ENCODE data around the gene MCUR1.

- TF ChIP-seq CTCF (CRISPR knock-in tag; IDR thresholded peaks at IDR 0.05) (no peak), RXRB (CRISPR knock-in tag; IDR thresholded peaks at IDR 0.05; ENCODE audit: borderline replicate concordance) (no peak), SYNCRIP (IDR thresholded peaks at IDR 0.05; ENCODE audit: insufficient read depth, low read depth, low read length) (no peak), SMARCC2 (IDR thresholded peaks at IDR 0.05) (no peak), SRY (CRISPR knock-in tag; IDR thresholded peaks at IDR 0.05) (no peak), FOXJ3 (CRISPR knock-in tag; IDR thresholded peaks at IDR 0.05; ENCODE audit: borderline replicate concordance) (no peak), ZNF180 (CRISPR knock-in tag; IDR thresholded peaks at IDR 0.05; ENCODE audit: borderline replicate concordance, low read depth) (no peak), ZFP1 (CRISPR knock-in tag; IDR thresholded peaks at IDR 0.05) (no peak), ZNF580 (CRISPR knock-in tag; IDR thresholded peaks at IDR 0.05; ENCODE audit: borderline replicate concordance, low read depth) (no peak), ZNF512 (CRISPR knock-in tag; IDR thresholded peaks at IDR 0.05) (no peak)
These were observed 16.4 kb upstream of the MCUR1 start for GRCh38 chr6:13830803-13831202.

All from HepG2 (cell line).